ENCODE data around the gene BCAS1. TPM values are rescaled to one million over a fixed set of nuclear protein-coding genes. Genes with fewer than 3 reads are reported as not detected.
A peak's percentile ranks its signal among the peaks of the same experiment; 100 is the strongest.

Gene BCAS1
- total and polyA plus RNA-seq, 2 donors from 2014 or later, result 1.1 to 4.8 TPM

GRCh38 chr20:54110041-54110440 lies 39.6 kb upstream of the BCAS1 start:
- no peak for TF ChIP-seq CTCF (IDR thresholded peaks at IDR 0.05; ENCODE audit: borderline replicate concordance, extremely low read depth, insufficient read depth)
- H3K27ac ChIP-seq (ENCODE audit: low read depth in 2 of 2, low read length in 2 of 2), result no peak overlapping the region
- H3K9ac ChIP-seq (ENCODE audit: low read length in 3 of 3), result no peak overlapping the region
- intact Hi-C loops (cut with DNase I), result no loop called here
- DNase-seq (no peak), FAIRE-seq (no peak)
- no peaks in the 10 kb centered on the region for H3K27me3 ChIP-seq (ENCODE audit: control insufficient read depth, insufficient read depth, low read length)
- H3K4me1 ChIP-seq (ENCODE audit: control insufficient read depth in 2 of 3, insufficient read depth in 2 of 3, low read depth in 1 of 3, low read length in 3 of 3), result peaks cover 0 to 19% (median 5%) of the 10 kb centered on the region in 3 donors
- no peak overlapping the region for H3K4me3 ChIP-seq (ENCODE audit: low read length in 3 of 3)
- no peaks in the 10 kb centered on the region for H3K9me3 ChIP-seq (ENCODE audit: control insufficient read depth in 2 of 3, insufficient read depth in 1 of 3, low read length in 3 of 3)
- no peaks in the 10 kb centered on the region for H3K36me3 ChIP-seq (ENCODE audit: control insufficient read depth in 2 of 3, insufficient read depth in 3 of 3, low read length in 3 of 3)

GRCh38 chr20:54108817-54109216 lies 38.4 kb upstream of the BCAS1 start:
- H3K9me3 ChIP-seq (ENCODE audit: control insufficient read depth in 2 of 3, insufficient read depth in 1 of 3, low read length in 3 of 3), result no peaks in the 10 kb centered on the region
- intact Hi-C loops (cut with DNase I), result no loop called here
- H3K27ac ChIP-seq (ENCODE audit: low read depth in 2 of 2, low read length in 2 of 2), result no peak overlapping the region
- no peak for TF ChIP-seq CTCF (IDR thresholded peaks at IDR 0.05; ENCODE audit: borderline replicate concordance, extremely low read depth, insufficient read depth)
- peaks cover 0 to 24% (median 5%) of the 10 kb centered on the region in 3 donors for H3K4me1 ChIP-seq (ENCODE audit: control insufficient read depth in 2 of 3, insufficient read depth in 2 of 3, low read depth in 1 of 3, low read length in 3 of 3)
- no peak for FAIRE-seq
- DNase-seq, result no peak
- H3K27me3 ChIP-seq (ENCODE audit: control insufficient read depth, insufficient read depth, low read length), result no peaks in the 10 kb centered on the region
- H3K9ac ChIP-seq (ENCODE audit: low read length in 3 of 3), result no peak overlapping the region
- H3K36me3 ChIP-seq (ENCODE audit: control insufficient read depth in 2 of 3, insufficient read depth in 3 of 3, low read length in 3 of 3), result no peaks in the 10 kb centered on the region
- no peak overlapping the region for H3K4me3 ChIP-seq (ENCODE audit: low read length in 3 of 3)

GRCh38 chr20:54108326-54108642 lies 37.9 kb upstream of the BCAS1 start:
- intact Hi-C loops (cut with DNase I), result no loop called here
- Histone ChIP-seq H3K27me3 (ENCODE audit: control insufficient read depth, insufficient read depth, low read length) (no peaks in the 10 kb centered on the region), H3K9ac (ENCODE audit: low read length in 3 of 3) (no peak overlapping the region), H3K4me1 (ENCODE audit: control insufficient read depth in 2 of 3, insufficient read depth in 2 of 3, low read depth in 1 of 3, low read length in 3 of 3) (peaks cover 0 to 24% (median 5%) of the 10 kb centered on the region in 3 donors), H3K27ac (ENCODE audit: low read depth in 2 of 2, low read length in 2 of 2) (no peak overlapping the region), H3K4me3 (ENCODE audit: low read length in 3 of 3) (no peak overlapping the region), H3K36me3 (ENCODE audit: control insufficient read depth in 2 of 3, insufficient read depth in 3 of 3, low read length in 3 of 3) (no peaks in the 10 kb centered on the region), H3K9me3 (ENCODE audit: control insufficient read depth in 2 of 3, insufficient read depth in 1 of 3, low read length in 3 of 3) (no peaks in the 10 kb centered on the region)
- FAIRE-seq (no peak), DNase-seq (peak in 1 of 5 donors; percentile 27)
- no peak for TF ChIP-seq CTCF (IDR thresholded peaks at IDR 0.05; ENCODE audit: borderline replicate concordance, extremely low read depth, insufficient read depth)
